MV-4-11 (cell line): ENCODE results near the gene BBX.

Experiments
- DNase-seq: peaks from one replicate; lab custom pipeline; 2025; lab: John Stamatoyannopoulos, UW

BBX gene

DNA sequence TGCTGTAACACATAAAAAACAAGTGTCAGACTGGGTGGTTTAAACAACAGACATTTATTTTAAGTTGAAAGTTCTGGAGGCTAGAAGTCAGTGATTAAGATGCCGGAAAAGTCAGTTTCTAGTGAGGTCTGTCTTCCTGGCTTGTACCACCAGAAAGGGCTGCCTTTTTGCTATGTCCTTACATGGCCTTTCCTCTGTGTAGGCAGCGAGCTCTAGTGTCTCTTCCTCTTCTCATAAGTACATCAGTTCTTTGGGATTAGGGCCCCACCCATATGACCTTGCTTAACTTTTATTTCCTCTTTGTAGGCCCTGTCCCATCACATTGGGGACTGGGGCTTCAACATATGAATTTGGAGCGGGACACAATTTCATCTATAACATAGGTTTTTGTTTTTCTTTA lies 128.0 kb downstream of the BBX start:
- peak; percentile 97 for DNase-seq

DNA sequence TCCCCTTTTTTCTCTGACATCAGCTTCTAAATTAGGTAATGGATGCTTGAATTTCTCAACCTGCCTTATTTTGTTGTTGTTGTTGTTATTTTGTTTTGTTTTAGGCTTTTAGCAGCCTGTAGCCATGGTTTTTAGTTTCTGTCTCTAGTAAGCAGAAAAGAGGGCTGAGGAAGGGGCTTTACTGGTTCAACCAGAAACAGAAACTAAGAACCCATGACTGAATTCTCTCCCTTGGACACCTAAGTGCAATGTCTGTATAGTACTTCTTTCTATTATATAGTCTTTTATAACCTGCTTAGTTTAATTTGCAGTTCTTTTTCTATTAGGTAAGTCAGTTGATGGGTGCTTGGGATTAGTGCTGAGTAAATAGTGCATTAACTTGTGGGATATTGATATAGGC lies 129.0 kb downstream of the BBX start:
- no peak for DNase-seq

GRCh38 chr3:107654218-107654617 lies 131.5 kb downstream of the BBX start:
- no peak for DNase-seq

DNA sequence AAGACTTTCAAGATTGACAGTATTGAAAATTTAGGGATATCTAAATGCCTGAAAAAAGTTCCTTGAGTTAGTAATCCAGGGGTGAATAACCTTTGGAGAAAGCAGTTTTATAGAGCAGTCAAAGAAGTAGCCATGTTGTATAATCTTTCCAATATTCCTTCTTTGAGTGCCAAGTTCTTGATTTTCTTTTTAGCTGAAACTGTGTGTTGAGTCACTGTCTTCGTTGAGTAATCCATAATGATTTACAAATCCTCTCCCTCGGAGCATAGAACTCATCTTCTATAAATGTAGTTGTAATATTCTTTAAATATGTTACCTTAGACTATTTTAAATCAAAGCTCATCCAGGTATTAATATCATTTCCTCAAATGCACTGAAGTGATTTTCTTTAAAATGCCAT lies 135.2 kb downstream of the BBX start:
- no peak for DNase-seq

GRCh38 chr3:107660306-107660976 lies 137.7 kb downstream of the BBX start:
- DNase-seq = peak; percentile 51

GRCh38 chr3:107661447-107662123 lies 138.8 kb downstream of the BBX start:
- peak; percentile 40 for DNase-seq

DNA sequence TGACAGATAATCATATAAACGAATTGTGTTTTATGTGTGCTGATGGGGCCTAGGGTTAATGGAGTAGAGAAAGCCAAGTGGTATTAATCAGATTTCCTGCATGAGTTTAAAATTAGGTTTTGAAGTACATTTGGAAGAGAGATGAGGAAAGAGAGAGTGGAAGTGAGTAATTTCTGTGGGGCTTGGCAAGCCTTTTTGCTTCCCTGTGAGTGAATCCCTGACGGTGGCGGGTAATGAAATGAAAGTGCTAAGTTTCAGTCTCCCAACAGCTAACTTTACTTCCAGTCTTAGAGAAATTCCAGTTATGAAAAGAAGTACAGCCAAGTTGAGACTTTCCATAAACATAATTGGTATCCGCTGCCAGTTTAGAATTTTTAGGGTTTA lies 139.4 kb downstream of the BBX start:
- DNase-seq = peak; percentile 61

DNA sequence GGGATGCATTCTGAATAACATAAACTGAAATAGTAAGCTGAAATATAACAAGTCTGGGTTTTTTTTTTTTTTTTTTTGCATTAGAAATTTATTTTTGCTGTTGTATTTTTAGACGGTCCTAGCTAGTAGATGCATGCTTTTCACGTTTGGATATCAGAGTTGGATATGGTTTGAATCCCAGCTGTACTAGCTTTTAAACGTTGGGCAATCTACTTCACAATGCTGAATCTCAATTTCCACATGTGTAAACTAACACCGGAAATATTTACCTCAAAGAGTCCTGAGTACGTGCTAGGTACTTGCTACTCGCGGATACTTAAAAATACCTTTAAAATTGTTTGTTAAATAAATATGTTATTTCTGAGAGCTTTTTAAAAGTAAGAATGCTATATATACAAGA lies 139.8 kb downstream of the BBX start:
- no peak for DNase-seq

- DNase-seq = no peak
Measured at GRCh38 chr3:107663266-107663665, 140.5 kb downstream of the BBX start.

DNA sequence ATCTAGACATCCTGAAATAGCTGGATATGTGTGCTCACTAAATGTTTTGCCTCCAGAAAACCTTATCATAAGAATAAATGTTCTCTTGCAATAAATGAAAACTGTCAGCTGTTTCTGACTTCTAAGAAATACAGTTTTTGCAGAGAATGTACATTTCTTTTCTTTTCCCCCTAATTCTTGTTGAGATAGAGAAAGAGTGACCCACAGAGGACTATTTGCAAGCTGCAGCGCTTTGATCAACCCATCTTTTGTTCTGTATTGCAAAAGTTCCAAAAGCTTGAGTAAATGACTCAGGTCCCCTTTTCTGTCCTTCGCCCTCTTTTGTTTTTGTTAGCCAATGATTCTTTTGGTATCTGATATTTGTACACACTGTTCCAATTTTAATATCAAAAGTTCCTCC lies 141.9 kb downstream of the BBX start:
- DNase-seq = no peak

DNA sequence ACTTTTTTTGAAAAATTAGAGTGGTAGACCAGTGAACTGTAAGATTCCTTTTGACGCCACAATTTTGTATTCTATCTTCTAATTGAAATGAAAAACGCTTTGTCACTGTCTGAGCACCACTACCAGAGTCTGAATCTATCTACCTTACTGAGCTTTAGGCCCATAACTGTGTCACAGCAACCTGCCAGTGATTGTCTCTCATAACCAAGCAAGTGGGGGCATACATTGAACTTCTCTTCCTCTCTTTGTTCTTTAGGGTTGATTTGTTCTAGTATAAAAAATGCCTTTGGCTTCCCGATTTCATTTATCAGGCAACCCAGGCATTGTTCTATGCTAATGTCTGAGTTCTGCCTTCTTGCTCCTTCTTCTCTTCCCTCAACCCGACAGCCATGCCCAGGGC lies 142.6 kb downstream of the BBX start:
- no peak for DNase-seq

- no peak for DNase-seq
Measured at GRCh38 chr3:107666853-107667252, 144.1 kb downstream of the BBX start.

DNA sequence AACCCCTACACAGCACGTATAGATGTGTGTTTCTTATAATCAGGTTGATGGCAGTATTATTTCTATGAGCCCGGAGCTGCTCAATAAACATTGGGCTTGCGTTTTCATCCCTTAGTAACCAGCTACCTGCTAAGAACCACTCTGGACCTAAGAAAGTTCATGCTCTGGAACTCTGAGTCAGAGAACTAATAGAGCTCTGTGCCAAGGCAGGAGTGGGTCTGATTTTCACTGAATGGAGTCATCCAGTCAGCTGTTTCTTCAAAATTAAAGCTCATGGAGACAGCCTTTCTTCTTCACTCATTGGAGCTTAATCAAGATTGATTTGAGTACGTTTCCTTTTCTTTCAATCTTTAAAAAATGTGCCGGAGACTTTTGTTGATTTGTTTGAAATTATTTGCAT lies 145.7 kb downstream of the BBX start:
- DNase-seq = no peak

DNA sequence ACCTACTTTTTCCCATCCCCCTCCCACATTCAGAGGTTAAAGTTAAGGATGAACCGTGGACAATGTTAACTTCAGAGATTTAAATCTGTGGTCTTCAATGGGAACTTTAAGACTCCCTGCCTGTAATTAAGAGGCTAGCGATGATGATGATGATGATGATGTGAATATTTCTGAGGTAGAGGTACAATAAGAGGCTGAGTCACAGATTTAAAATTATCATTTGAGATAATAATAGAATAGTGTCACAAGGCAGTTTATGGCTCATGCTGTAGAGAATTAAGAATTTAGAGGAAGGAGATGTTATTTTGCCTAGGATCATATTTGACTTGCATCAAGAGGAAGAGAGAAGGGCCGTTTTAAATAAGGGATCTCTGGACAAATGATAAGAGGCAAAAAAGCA lies 146.2 kb downstream of the BBX start:
- no peak for DNase-seq

- DNase-seq = no peak
Measured at GRCh38 chr3:107669669-107670068, 146.9 kb downstream of the BBX start.

GRCh38 chr3:107670986-107671385 lies 148.2 kb downstream of the BBX start:
- no peak for DNase-seq

DNA sequence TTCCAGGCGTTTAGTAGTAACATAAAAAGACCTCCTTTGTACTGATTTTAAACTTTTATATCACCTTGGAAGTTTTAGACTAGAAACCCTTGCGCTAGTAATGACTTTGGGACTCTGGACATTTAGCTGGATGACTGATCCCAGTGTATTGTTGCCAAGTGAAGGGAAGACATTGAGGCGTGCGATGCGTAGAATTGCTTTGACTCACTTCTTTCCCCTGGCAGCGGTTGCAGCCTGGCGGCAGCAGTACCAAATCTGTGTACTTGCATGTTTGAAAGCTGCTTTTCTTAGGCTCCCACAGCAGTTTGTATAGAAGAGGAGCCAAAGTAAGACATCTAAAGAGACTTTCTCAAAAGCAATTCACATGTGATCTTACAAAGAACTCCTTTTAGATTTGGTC lies 151.6 kb downstream of the BBX start:
- no peak for DNase-seq

GRCh38 chr3:107675233-107675900 lies 152.6 kb downstream of the BBX start:
- no peak for DNase-seq

- peak; percentile 28 for DNase-seq
Measured at GRCh38 chr3:107676469-107677309, 153.9 kb downstream of the BBX start.

GRCh38 chr3:107679921-107680320 lies 157.2 kb downstream of the BBX start:
- no peak for DNase-seq

DNA sequence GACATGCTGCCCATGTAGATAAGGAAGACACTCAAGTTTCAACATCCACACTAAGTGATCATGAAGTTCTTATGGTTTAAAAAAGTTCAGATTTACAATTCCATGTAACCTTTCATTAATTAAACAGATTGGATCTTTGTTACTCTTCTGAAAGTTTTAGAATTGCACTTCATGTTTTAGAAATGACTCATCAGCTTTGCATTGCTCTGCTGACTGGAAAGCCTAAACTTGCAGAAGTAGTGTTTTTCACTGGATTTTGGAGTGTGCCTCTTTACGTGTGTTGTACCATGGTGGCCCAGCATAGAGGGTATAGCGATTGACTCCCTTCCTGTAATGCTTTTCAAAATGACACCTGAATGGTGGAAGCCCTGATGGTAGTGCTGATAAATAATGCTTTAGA lies 157.9 kb downstream of the BBX start:
- DNase-seq = peak; percentile 22

GRCh38 chr3:107681396-107681795 lies 158.6 kb downstream of the BBX start:
- DNase-seq = peak; percentile 67

GRCh38 chr3:107682580-107682979 lies 159.8 kb downstream of the BBX start:
- DNase-seq = no peak
